HT1080 (cell line): ENCODE measurements around the gene MYBPC1. TPM values are rescaled to one million over a fixed set of nuclear protein-coding genes. Genes with fewer than 3 reads are reported as not detected.
"Not testable (repeated sequence)": the region's sequence is repeated elsewhere in the genome, so short reads cannot be mapped to it uniquely, and the experiment has no call there.

ENCODE experiments used
- DNase-seq: peaks from one replicate; pipeline ENCODE4 v3.0.0-alpha.2; 2015; ENCODE audit warnings: low read depth
- small RNA-seq: library from RNA; depleted of rRNA; stranded (forward); fragments of <200 nt; gene quantifications from one replicate; pipeline ENCODE3, GENCODE V24; 2014
- total RNA-seq: library from RNA; depleted of rRNA; stranded (reverse); fragments of >200 nt; shearing (Covaris generic); gene quantifications from 2 replicates; pipeline ENCODE4 v1.2.3, GENCODE V29; 2014; rRNA removed

Gene MYBPC1
- total RNA-seq, 1 experiment from 2014 or later, result not detected

DNA sequence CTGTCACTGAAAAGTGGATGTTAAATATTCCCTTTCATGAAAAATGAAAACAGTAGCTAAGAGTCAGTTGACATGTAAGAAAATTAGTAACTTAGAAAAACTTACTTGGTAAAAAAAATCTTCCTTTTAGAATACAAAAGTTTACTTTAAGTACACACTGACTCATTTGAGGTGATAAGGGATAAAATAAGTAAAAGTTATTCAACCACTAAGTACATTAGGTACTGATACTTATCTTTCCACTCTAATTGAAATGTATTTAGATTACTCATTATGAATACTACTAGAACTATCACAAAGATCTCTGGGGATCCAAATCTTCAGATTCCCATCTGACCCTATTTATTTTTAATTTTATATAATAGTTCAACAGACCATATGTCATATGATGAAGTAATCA is 132.3 kb downstream of the MYBPC1 start:
- DNase-seq, result no peak

DNA sequence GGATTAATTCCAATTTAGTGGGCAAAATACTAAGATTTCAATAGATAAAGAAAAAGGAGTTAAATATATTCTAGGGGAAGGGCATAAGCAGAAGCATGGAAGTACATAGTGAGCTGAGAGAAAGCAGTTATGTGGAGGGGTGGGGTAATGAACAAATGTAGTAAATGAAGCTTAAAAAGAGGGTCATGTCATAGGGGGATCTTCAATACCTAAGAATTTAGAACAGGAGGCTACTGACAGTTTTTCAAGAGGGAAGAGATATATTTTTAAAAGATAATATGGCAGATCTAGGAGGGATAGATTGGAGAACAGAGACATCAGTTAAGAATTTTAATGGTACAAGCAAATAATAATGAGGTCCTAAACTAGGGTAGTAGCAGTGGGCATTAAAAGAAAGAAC is 135.1 kb downstream of the MYBPC1 start:
- no peak for DNase-seq

DNA sequence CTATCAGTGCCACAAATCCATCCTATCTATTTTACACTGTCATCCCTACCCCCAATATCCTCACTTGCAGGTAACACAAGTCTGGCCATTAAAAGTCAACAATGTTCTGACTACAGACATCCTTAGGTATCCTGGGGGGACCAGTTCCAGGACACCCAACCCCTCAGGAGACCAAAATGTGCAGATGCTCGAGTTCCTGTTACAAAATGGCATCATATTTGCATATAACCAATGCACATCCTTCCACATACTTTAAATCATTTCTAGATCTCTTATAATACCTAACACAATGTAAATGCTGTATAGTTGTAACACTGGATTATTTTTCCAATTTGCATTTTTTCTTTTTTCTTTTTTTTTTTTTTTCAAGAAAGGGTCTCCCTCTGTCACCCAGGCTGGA is 137.5 kb downstream of the MYBPC1 start:
- no peak for DNase-seq

DNA sequence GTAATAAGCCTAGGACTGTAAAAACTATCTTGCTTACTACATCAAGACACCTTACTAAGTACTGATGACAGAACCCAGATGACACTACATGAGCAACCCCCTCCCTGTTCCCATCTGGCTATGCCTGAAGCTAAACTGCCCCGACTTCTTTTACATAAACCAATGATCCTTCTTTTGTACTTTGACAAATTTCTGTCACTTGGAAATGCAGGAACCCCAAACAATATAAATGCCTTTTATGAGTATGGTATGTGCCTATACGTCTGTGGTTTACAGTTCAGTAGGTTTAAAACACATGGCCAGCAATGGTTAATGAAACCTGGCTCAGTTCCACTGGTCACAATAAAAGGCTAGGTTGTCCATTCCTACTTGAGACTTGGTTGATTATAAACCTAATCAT is 138.4 kb downstream of the MYBPC1 start:
- DNase-seq, result no peak

DNA sequence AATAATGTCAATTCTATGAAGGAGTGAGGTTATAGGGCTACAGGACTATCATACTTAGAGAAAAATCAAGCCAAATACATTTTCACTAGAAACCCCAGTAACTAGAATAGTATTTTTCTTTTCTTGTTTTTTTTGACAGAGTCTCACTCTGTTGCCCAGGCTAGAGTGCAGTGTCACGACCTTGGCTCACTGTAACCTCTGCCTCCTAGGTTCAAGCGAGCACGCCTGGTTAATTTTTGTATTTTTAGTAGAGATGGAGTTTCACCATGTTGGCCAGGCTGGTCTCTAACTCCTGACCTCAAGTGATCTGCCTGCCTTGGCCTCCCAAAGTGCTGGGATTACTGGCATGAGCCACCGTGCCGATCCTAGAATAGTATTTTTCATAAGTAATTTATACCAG is 139.7 kb downstream of the MYBPC1 start:
- DNase-seq, result not testable (repeated sequence)

Small RNA genes within 50 kb of the gene (small RNA-seq; reads per million reads assigned to genes)
- gene RNY1P16, result not detected

Other genes starting within 250 kb of the MYBPC1 start
- 54.1 and 63.6 TPM in 2 replicates for gene ARL1, start 187.2 kb upstream of the MYBPC1 start, total RNA-seq
- gene SPIC, start 119.6 kb upstream of the MYBPC1 start, total RNA-seq, result not detected in 2 replicates
- gene CHPT1, start 102.7 kb downstream of the MYBPC1 start, total RNA-seq, result 59.8 and 82.5 TPM in 2 replicates
- not detected in 2 replicates for gene SYCP3, start 144.5 kb downstream of the MYBPC1 start, total RNA-seq
- gene GNPTAB, start 236.0 kb downstream of the MYBPC1 start, total RNA-seq, result 12.9 and 16.5 TPM in 2 replicates